GM21390 (cell line): Measurements from ENCODE around the gene USP13.
"Not testable (repeated sequence)": the region's sequence is repeated elsewhere in the genome, so short reads cannot be mapped to it uniquely, and the experiment has no call there.

Experiments
- ATAC-seq: cut with Tn5 transposase; IDR thresholded peaks from one replicate; pipeline ENCODE4 v1.9.1; 2021; ENCODE audit not compliant: unreplicated experiment

Gene USP13

GRCh38 chr3:179733797-179734196 lies 81.0 kb downstream of the USP13 start:
- ATAC-seq: no peak

GRCh38 chr3:179734497-179735281 lies 81.8 kb downstream of the USP13 start:
- ATAC-seq: no peak

DNA sequence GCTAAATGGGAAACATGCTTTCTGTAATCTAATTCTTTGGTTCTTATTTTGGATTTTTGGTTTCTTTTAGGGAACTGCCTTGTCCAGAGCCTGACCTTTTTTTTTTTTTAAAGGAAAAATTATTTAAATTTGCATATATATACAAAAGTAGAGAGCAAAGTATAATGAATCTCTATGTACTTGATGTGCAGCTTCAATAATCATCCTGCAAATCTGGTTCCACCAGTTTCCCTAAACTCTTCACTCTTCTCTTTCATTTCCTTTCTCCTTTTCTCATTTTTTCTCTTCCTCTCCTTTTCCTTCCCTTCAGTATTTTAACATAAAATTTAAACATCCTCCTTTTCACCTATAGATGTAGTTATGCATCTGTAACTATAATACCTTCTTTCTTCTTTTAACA lies 82.5 kb downstream of the USP13 start:
- ATAC-seq: no peak

DNA sequence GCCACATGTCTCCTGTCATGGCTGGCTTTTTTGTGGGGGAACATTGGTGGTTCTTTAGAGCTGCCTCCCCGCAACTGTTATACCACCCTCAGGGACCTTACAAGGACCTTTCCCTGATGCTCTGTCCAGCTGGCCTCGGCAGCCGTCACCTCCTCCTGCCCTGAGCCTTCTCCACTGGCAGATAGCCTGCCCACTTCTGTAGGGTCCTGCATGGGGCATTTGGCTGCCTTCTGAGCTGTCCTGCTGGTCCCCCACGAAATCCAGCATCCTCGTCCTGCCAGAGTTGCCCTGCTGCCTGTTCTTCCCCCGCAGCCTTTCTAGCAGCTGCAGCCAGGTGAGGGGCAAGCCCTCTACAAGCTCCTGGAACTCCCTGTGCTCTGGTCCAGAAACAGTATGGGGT lies 86.2 kb downstream of the USP13 start:
- ATAC-seq: no peak

GRCh38 chr3:179739816-179740594 lies 87.2 kb downstream of the USP13 start:
- ATAC-seq: no peak

DNA sequence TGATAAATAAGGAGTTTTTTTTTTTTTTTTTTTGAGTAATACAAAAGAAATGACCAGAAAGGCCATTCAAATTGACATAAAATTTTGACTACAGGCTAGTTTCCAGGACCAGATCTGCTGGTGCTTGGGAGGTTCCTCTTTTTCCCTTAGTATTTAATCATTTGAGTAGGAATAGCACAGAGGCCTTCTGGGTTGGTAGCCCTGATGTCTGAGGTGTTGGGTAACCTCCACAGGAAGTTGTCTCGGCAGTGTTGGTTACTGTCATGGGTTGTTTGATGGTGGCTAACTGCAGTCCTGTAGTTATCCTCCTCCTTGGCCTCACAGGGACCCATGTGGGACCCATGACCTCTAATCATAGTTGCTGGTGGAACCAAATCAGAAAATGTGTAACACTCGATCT lies 91.1 kb downstream of the USP13 start:
- no peak for ATAC-seq

- ATAC-seq: no peak
Measured at GRCh38 chr3:179744667-179745066, 91.8 kb downstream of the USP13 start.

- no peak for ATAC-seq
Measured at GRCh38 chr3:179745079-179745478, 92.2 kb downstream of the USP13 start.

GRCh38 chr3:179745716-179746115 lies 92.9 kb downstream of the USP13 start:
- no peak for ATAC-seq

GRCh38 chr3:179750720-179751328 lies 98.0 kb downstream of the USP13 start:
- ATAC-seq: peak; percentile 62

DNA sequence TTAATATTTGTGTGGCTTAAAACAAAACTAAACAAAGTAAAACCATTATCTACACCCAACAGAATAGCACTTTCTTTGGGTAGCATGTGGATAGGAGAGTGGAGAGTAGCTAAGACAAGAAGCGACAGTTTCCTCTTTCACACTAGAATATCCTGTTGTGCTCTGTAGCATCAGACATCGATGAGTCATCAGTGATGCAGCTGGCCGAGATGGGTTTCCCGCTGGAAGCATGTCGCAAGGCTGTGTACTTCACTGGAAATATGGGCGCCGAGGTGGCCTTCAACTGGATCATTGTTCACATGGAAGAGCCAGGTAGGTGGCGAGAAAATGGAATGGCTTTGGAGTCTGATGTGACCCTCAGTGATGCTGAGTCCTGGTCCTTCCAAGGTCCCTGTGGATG lies 108.1 kb downstream of the USP13 start:
- ATAC-seq: no peak

DNA sequence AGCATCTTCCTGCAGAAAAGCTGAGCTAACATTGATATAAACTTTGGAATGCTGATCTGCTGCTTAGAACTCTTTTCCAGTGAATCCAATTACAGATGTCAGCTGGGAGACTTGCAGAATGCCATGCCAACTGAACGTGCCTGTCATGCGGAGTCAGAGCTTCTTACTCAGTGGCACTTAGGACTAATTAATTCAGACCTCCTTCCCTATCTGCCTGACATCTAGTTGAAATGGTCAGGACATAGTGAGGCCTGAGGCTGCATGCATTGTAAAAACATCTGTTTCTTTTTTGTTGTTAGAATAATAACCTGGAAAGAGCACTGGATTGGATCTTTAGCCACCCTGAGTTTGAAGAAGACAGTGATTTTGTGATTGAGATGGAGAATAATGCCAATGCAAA lies 112.6 kb downstream of the USP13 start:
- ATAC-seq: no peak

- ATAC-seq: no peak
Measured at GRCh38 chr3:179766416-179767133, 113.7 kb downstream of the USP13 start.

DNA sequence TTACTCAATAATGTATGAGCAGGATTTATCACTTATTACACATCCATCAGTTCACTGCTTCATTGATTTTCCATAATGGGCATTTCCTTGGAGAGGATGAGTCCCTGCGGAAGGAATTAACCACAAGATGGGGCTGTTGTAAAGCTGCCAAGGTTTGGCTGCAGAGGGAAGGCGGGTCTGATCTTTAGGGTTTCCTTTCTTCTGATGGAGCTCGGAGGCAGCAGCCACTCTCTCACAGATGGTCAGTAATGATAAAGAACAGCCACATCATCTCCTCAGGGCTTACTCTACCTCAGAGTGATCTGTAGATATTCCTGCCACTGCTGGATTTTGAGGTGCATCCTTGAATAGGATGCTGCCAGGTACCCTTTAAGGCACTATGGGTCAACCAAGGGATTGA lies 115.2 kb downstream of the USP13 start:
- no peak for ATAC-seq

GRCh38 chr3:179769411-179770247 lies 116.8 kb downstream of the USP13 start:
- no peak for ATAC-seq

DNA sequence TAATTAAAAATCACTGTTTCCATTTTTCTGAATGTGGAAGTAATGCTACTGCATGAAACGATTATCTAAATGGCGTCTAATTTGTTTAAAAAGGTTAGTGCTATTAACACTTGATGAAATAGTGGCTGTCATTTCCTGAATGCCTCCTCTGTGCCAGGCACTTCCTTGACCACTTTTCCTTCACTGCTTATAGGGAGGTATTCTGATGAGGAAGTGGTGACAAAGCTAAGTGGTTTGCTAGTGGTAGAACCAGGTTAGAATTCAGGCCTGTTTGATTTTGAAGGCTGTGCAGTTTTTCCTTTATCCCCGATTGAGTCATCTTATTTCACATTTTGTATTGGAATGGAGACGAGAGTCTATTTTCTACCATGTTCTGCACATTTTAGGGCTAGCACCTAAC lies 119.0 kb downstream of the USP13 start:
- ATAC-seq: no peak

GRCh38 chr3:179772297-179772696 lies 119.5 kb downstream of the USP13 start:
- ATAC-seq: no peak

DNA sequence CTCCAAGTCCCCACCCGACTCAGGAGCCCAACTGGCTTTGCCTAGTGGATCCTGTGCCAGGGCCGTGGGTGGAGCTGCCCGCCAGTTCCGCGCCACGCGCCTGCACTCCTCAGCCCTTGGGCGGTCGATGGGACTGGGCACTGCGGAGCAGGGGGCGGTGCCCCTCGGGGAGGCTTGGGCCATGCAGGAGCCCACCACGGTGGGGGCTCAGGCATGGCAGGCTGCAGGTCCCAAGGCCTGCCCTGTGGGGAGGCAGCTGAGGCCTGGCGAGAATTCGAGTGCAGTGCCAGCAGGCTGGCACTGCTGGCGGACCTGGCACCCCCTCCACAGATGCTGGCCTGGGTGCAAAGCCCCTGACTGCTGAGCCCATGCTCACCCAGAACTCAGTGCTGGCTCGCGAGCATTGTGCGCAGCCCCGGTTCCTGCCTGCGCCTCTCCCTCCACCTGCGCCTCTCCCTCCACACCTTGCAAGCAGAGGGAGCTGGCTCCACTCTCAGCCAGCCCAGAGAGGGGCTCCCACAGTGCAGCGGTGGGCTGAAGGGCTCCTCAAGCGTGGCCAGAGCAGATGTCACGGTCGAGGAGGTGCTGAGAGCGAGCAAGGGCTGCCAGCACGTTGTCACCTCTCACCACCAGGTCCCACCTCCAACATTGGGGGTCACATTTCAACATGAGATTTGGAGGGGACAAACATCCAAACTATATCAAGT lies 122.7 kb downstream of the USP13 start:
- ATAC-seq: no peak

GRCh38 chr3:179782841-179783240 lies 130.0 kb downstream of the USP13 start:
- ATAC-seq: not testable (repeated sequence)

GRCh38 chr3:179788996-179789395 lies 136.2 kb downstream of the USP13 start:
- no peak for ATAC-seq
